Endothelial cell of umbilical vein (primary cell): ENCODE measurements around the gene TPP2.

Source experiments
- EZH2 ChIP-seq: IDR thresholded peaks from 2 replicates; pipeline ENCODE4 v1.6.1; 2012; ENCODE audit warnings: borderline replicate concordance, low read depth, mild to moderate bottlenecking, moderate library complexity, low read length, inconsistent platforms; ENCODE audit not compliant: severe bottlenecking
- JUN ChIP-seq: IDR thresholded peaks from 2 replicates; pipeline ENCODE4 v1.6.1; 2011; ENCODE audit warnings: borderline replicate concordance, low read depth; ENCODE audit not compliant: insufficient read length, insufficient read depth
- TF ChIP-seq, protein P1 (sequence below), 2 donors: IDR thresholded peaks; 1 replicate in 1 of 2; 2 replicates in 1 of 2; pipeline ENCODE4 v1.5.1; 2011; ENCODE audit warnings: low read length in 2 of 2, mild to moderate bottlenecking in 2 of 2, moderate library complexity in 2 of 2, control low read depth in 1 of 2, inconsistent platforms in 1 of 2, low read depth in 1 of 2; ENCODE audit not compliant: insufficient read depth in 1 of 2; ENCODE audit errors: extremely low read depth in 1 of 2

DNA sequence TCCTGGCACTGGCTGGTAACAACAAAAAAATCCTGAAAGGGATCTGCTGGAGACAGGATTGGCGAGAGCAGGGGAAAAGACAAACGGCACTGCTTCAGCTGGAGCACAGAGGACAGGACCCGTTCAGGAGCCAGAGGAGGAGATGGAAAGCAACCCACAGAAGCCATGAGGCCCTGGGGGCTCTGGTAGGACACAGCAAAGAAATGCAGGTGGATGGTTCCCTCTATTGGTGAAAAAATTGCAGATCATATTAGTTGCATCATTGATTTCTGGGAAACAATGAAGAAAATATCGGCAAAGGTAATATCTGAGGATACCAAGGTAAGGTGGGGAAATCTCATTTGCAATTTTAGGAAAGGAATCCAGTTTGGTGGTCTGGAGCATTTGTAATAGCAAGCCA lies 25.7 kb upstream of the TPP2 start:
- TF ChIP-seq EZH2 = no peak
- TF ChIP-seq, protein P1, sequence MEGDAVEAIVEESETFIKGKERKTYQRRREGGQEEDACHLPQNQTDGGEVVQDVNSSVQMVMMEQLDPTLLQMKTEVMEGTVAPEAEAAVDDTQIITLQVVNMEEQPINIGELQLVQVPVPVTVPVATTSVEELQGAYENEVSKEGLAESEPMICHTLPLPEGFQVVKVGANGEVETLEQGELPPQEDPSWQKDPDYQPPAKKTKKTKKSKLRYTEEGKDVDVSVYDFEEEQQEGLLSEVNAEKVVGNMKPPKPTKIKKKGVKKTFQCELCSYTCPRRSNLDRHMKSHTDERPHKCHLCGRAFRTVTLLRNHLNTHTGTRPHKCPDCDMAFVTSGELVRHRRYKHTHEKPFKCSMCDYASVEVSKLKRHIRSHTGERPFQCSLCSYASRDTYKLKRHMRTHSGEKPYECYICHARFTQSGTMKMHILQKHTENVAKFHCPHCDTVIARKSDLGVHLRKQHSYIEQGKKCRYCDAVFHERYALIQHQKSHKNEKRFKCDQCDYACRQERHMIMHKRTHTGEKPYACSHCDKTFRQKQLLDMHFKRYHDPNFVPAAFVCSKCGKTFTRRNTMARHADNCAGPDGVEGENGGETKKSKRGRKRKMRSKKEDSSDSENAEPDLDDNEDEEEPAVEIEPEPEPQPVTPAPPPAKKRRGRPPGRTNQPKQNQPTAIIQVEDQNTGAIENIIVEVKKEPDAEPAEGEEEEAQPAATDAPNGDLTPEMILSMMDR (IDR thresholded peaks at IDR 0.05; ENCODE audit: extremely low read depth in 1 of 2, insufficient read depth in 1 of 2, low read depth in 1 of 2, low read length in 2 of 2) = no peak
- no peak for TF ChIP-seq JUN
